GM18505 (cell line): Measurements from ENCODE around the gene PI16.

ENCODE experiments used
- ATAC-seq: cut with Tn5 transposase; IDR thresholded peaks from one replicate; pipeline ENCODE4 v1.9.1; 2021; ENCODE audit not compliant: unreplicated experiment
- POLR2A ChIP-seq: IDR thresholded peaks from 4 replicates; pipeline ENCODE4 v1.6.1; 2011; ENCODE audit warnings: borderline replicate concordance; ENCODE audit not compliant: insufficient read depth, insufficient read length; ENCODE audit errors: extremely low read depth

The PI16 gene

DNA sequence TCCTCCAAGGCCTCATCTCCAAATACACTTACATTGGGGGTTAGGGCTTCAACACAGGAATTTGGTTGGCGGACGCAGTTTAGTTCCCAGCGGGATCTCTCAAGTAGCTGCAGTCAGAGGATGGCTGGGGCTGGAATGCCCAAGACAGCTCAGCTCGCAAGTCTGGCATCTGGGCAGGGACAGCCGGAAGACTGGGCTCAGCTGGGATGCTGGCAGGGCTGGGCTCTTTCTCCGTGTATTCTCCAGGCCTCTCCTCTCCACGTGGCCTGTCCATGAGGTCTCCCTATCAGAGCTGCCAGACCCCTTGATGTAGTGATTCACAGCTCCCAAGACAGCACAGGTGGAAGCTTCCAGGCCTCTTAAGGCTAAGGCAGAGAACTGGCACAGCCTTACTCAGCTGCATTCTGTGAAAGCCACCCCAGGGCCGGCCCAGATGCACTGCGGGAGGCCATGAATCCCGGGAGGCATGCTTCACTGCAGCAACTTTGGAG is 55.9 kb downstream of the PI16 start:
- ATAC-seq: no peak
- no peak for TF ChIP-seq POLR2A

- no peak for ATAC-seq
Observed at GRCh38 chr6:37011656-37012378, 57.3 kb downstream of the PI16 start.

GRCh38 chr6:37013516-37014491 is 59.3 kb downstream of the PI16 start:
- no peak for ATAC-seq
- TF ChIP-seq POLR2A: no peak

More at GRCh38 chr6:37011656-37012378, 57.3 kb downstream of the PI16 start:
- TF ChIP-seq POLR2A: no peak
